GM10248 (cell line): ENCODE measurements around the gene MBNL3.

ENCODE experiments used
- CTCF ChIA-PET: fragments of 300-600 bp; sonication (Branson Sonifier 250); formaldehyde crosslinking; extraction: SDS; loops from one replicate; lab custom pipeline; 2021; ENCODE audit warnings: antibody characterized with exemption; lab: Yijun Ruan, JAX
- POLR2A ChIA-PET: fragments of 350-650 bp; sonication (Branson Sonifier 250); formaldehyde crosslinking; extraction: SDS; loops from one replicate; lab custom pipeline; 2020; ENCODE audit warnings: antibody characterized with exemption; lab: Yijun Ruan, JAX
- DNase-seq: peaks from one replicate; pipeline ENCODE4 v3.0.0; 2012; ENCODE audit errors: extremely low spot score
- CTCF ChIP-seq: IDR thresholded peaks from 2 replicates; pipeline ENCODE4 v1.5.1; 2012; ENCODE audit warnings: mild to moderate bottlenecking, low read depth; ENCODE audit errors: extremely low read depth, missing control alignments, control extremely low read depth

MBNL3 gene

GRCh38 chrX:132470179-132470578 lies 18.7 kb downstream of the MBNL3 start:
- CTCF ChIA-PET = no interaction called here
- no peak for DNase-seq
- TF ChIP-seq CTCF = no peak
- POLR2A ChIA-PET = no interaction called here

GRCh38 chrX:132468454-132468853 lies 20.4 kb downstream of the MBNL3 start:
- no peak for DNase-seq
- CTCF ChIA-PET = no interaction called here
- POLR2A ChIA-PET = no interaction called here
- no peak for TF ChIP-seq CTCF

- DNase-seq = no peak
- ChIA-PET POLR2A (no interaction called here), CTCF (no interaction called here)
Measured at GRCh38 chrX:132467989-132468388, 20.8 kb downstream of the MBNL3 start.

GRCh38 chrX:132467026-132467425 lies 21.8 kb downstream of the MBNL3 start:
- TF ChIP-seq CTCF = no peak
- DNase-seq = no peak
- ChIA-PET POLR2A (no interaction called here), CTCF (no interaction called here)

More at GRCh38 chrX:132467989-132468388, 20.8 kb downstream of the MBNL3 start:
- no peak for TF ChIP-seq CTCF

- ChIA-PET CTCF (interaction anchor here (1.2 kb wide), 1 partner anchor 25 kb away, joined by 3 read pairs; no protein-coding TSS in a partner anchor), POLR2A (no interaction called here)
- peak; percentile 18 for TF ChIP-seq CTCF
- DNase-seq = no peak
Measured at GRCh38 chrX:132463411-132463810, 25.4 kb downstream of the MBNL3 start.

- no peak for DNase-seq
- TF ChIP-seq CTCF = no peak
- CTCF ChIA-PET = interaction anchor here (1.0 to 1.3 kb wide), 2 partner anchors 10 to 58 kb away, joined by 3 read pairs; no protein-coding TSS in a partner anchor
- POLR2A ChIA-PET = no interaction called here
Measured at GRCh38 chrX:132461886-132462285, 27.0 kb downstream of the MBNL3 start.
